Small intestine (tissue), 7 donors: Measurements from ENCODE around the gene C1GALT1C1. TPM values are rescaled to one million over a fixed set of nuclear protein-coding genes. Genes with fewer than 3 reads are reported as not detected.

ENCODE experiments used
- DNase-seq, 2 donors: peaks; one replicate each; pipeline versions ENCODE4 v3.0.0 to v3.0.0-alpha.2; 2013
- FAIRE-seq: peaks from 2 replicates; lab custom pipeline; 2012; peaks lifted over from hg19 to GRCh38; lab: Jason Lieb, UNC
- H3K27ac ChIP-seq, 3 donors: one replicate each; pipeline ENCODE4 v1.5.1; 2013; ENCODE audit warnings: low read length in 2 of 3, mild to moderate bottlenecking in 2 of 3, control low read depth in 1 of 3, inconsistent platforms in 1 of 3, low read depth in 1 of 3, moderate library complexity in 1 of 3
- H3K27me3 ChIP-seq, 3 donors: one replicate each; pipeline ENCODE4 v1.6.1; 2013; ENCODE audit warnings: low read length in 3 of 3, inconsistent platforms in 1 of 3; ENCODE audit not compliant: control insufficient read depth in 3 of 3, insufficient read depth in 3 of 3
- H3K36me3 ChIP-seq, 3 donors: one replicate each; pipeline ENCODE4 v1.6.1; 2013; ENCODE audit warnings: low read length in 3 of 3, inconsistent platforms in 1 of 3, low read depth in 1 of 3, mild to moderate bottlenecking in 1 of 3, moderate library complexity in 1 of 3; ENCODE audit not compliant: control insufficient read depth in 3 of 3, insufficient read depth in 2 of 3
- H3K4me1 ChIP-seq, 3 donors: one replicate each; pipeline ENCODE4 v1.6.1; 2013; ENCODE audit warnings: low read length in 2 of 3, inconsistent platforms in 1 of 3, low read depth in 1 of 3, mild to moderate bottlenecking in 1 of 3, moderate library complexity in 1 of 3; ENCODE audit not compliant: control insufficient read depth in 3 of 3, insufficient read depth in 2 of 3
- H3K4me3 ChIP-seq, 3 donors: one replicate each; pipeline ENCODE4 v1.5.1; 2013; ENCODE audit warnings: low read length in 3 of 3, control low read depth in 1 of 3, inconsistent platforms in 1 of 3, low read depth in 1 of 3, mild to moderate bottlenecking in 1 of 3, moderate library complexity in 1 of 3
- H3K9me3 ChIP-seq, 2 donors: one replicate each; pipeline ENCODE4 v1.6.1; 2013; ENCODE audit warnings: low read depth in 1 of 2, low read length in 1 of 2; ENCODE audit not compliant: control insufficient read depth in 2 of 2, insufficient read depth in 1 of 2
- WGBS, 3 donors: extraction: QIAGEN DNeasy Blood & Tissue Kit; methylation state at CpG; one replicate each; pipeline ENCODE4 v1.1.7; 2013; 5-methylcytosine and 5-hydroxymethylcytosine counted together
- polyA plus RNA-seq, 4 donors: library from polyadenylated mRNA; stranded (reverse) in 3 of 4; unstranded in 1 of 4; fragments of 200-250 nt in 3 of 4; fragments of 120-200 nt in 1 of 4; gene quantifications; one replicate each; pipeline versions ENCODE4 v1.2.1 to v1.2.3, GENCODE V29; 2013
- donor health status: healthy with polysubstance abuse.
- donor health status: control.
- donor health status: control.
- donor health status: Bipolar disorder and iron deficiency.
- donor health status: healthy.

C1GALT1C1 gene
- polyA plus RNA-seq, 4 donors, result 7.4 to 33.9 (median 18.9) TPM

GRCh38 chrX:120617996-120618630, 11.7 kb downstream of the C1GALT1C1 start:
- H3K36me3 ChIP-seq, result no peaks in the 10 kb centered on the region
- DNase-seq (no peak), FAIRE-seq (no peak)
- H3K4me1 ChIP-seq, result no peaks in the 10 kb centered on the region
- H3K4me3 ChIP-seq, result no peak overlapping the region
- H3K27me3 ChIP-seq, result no peaks in the 10 kb centered on the region
- 75 to 93% (median 89%) methylated on average over 5 of the region's 5 CpGs for WGBS, 3 donors
- H3K27ac ChIP-seq, result no peak overlapping the region
- no peaks in the 10 kb centered on the region for H3K9me3 ChIP-seq

- FAIRE-seq, result peak; percentile 26
- Histone ChIP-seq H3K4me1 (no peaks in the 10 kb centered on the region), H3K27me3 (no peaks in the 10 kb centered on the region), H3K27ac (no peak overlapping the region), H3K4me3 (no peak overlapping the region), H3K36me3 (peaks cover 0 to 3% (median 0%) of the 10 kb centered on the region in 3 donors), H3K9me3 (no peaks in the 10 kb centered on the region)
- DNase-seq, result no peak
Measured at GRCh38 chrX:120614816-120615215, 15.0 kb downstream of the C1GALT1C1 start.

GRCh38 chrX:120612086-120612485, 17.8 kb downstream of the C1GALT1C1 start:
- Histone ChIP-seq H3K27me3 (no peaks in the 10 kb centered on the region), H3K4me3 (no peak overlapping the region), H3K36me3 (peaks cover 0 to 7% (median 0%) of the 10 kb centered on the region in 3 donors), H3K9me3 (no peaks in the 10 kb centered on the region), H3K27ac (no peak overlapping the region), H3K4me1 (no peaks in the 10 kb centered on the region)
- DNase-seq, result no peak
- 62 to 92% (median 89%) methylated on average over 1 of the region's 1 CpG for WGBS, 3 donors
- FAIRE-seq, result no peak

GRCh38 chrX:120604361-120604782, 25.5 kb downstream of the C1GALT1C1 start:
- no peaks in the 10 kb centered on the region for H3K27me3 ChIP-seq
- no peaks in the 10 kb centered on the region for H3K9me3 ChIP-seq
- DNase-seq (peak; percentile 45 to 55), FAIRE-seq (no peak)
- no peaks in the 10 kb centered on the region for H3K4me1 ChIP-seq
- peaks cover 0 to 4% (median 0%) of the 10 kb centered on the region in 3 donors for H3K36me3 ChIP-seq
- WGBS, 3 donors, result 0 to 27% (median 8%) methylated on average over 5 of the region's 5 CpGs
- H3K4me3 ChIP-seq, result peak overlapping the region; percentile 41 to 63 (median 58)
- H3K27ac ChIP-seq, result peak overlapping the region; percentile 79 to 94 (median 92)

GRCh38 chrX:120603707-120604360, 26.0 kb downstream of the C1GALT1C1 start, which contains the start of gene MCTS1:
Gene MCTS1, plus strand, starts transcription at chrX:120604101. Its CDS starts 136 bp downstream, at chrX:120604237.
- WGBS, 3 donors, result 0 to 46% (median 20%) methylated on average over 27 to 31 of the region's 31 CpGs
- FAIRE-seq, result no peak
- Histone ChIP-seq H3K36me3 (no peaks in the 10 kb centered on the region), H3K27ac (peak within 1 kb of the TSS; percentile 79 to 94 (median 92)), H3K4me1 (no peaks in the 10 kb centered on the region), H3K4me3 (peak within 1 kb of the TSS; percentile 41 to 63 (median 58)), H3K27me3 (no peaks in the 10 kb centered on the region), H3K9me3 (no peaks in the 10 kb centered on the region)
- DNase-seq, result peak; percentile 91 to 95

GRCh38 chrX:120585702-120586101, 44.2 kb downstream of the C1GALT1C1 start:
- Histone ChIP-seq H3K9me3 (no peaks in the 10 kb centered on the region), H3K4me1 (no peaks in the 10 kb centered on the region), H3K36me3 (no peaks in the 10 kb centered on the region), H3K4me3 (no peak overlapping the region), H3K27ac (no peak overlapping the region), H3K27me3 (no peaks in the 10 kb centered on the region)
- FAIRE-seq (no peak), DNase-seq (no peak)
- whole genome bisulfite sequencing, 3 donors, result 88 to 96% (median 90%) methylated on average over 2 of the region's 2 CpGs

Other genes with a start within 250 kb of the C1GALT1C1 start
- 100 to 1,000 TPM in 1 of 4 donors, 10 to 100 TPM in 3; 16.5 to 167 (median 34.5) TPM for gene LAMP2, start 160.8 kb downstream of the C1GALT1C1 start, polyA plus RNA-seq
- gene CUL4B, start 69.1 kb downstream of the C1GALT1C1 start, polyA plus RNA-seq, result 10 to 100 TPM; 10.8 to 31.8 (median 13.4) TPM
- 10 to 100 TPM; 49.1 to 68.9 (median 63.7) TPM for gene MCTS1, start 26.0 kb downstream of the C1GALT1C1 start, polyA plus RNA-seq
- not detected for gene CT47B1, start 245.8 kb upstream of the C1GALT1C1 start, polyA plus RNA-seq